Frontal cortex (tissue), 4 donors: ENCODE results near the gene MYO3A. TPM values are rescaled to one million over a fixed set of nuclear protein-coding genes. Genes with fewer than 3 reads are reported as not detected.
"Not testable (repeated sequence)": the region's sequence is repeated elsewhere in the genome, so short reads cannot be mapped to it uniquely, and the experiment has no call there.

Experiments
- DNase-seq, 2 donors: peaks; one replicate each; pipeline ENCODE4 v3.0.0; 2012; ENCODE audit warnings: low spot score in 2 of 2
- FAIRE-seq: peaks from 2 replicates; lab custom pipeline; 2012; peaks lifted over from hg19 to GRCh38; lab: Jason Lieb, UNC
- total RNA-seq: library from RNA; depleted of rRNA; stranded (reverse); fragments of >200 nt; gene quantifications from one replicate; pipeline ENCODE4 v1.2.3, GENCODE V29; 2014
- donor health status: control.
- donor health status: control.
- donor health status: control.

MYO3A gene
- total RNA-seq, 1 donor from 2014 or later, result 4.1 TPM

DNA sequence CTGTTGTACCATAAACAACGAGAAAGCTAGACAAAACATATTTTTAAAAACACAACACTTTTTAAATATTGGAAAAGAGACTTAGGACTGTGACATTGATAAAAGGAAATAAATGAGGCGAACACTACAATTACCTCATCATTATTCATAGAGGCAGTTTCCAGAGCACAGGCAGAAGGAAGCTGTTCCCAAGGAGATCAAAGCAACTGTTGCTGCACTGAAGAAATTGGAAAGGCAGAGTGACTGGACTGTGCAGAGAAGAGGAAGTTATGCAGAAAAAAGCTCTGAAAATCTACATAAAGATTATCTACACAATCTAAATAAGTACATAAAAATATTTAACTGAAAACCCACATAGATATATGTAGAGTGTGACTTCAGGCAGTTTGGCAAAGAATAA lies 32.8 kb downstream of the MYO3A start:
- DNase-seq (no peak), FAIRE-seq (no peak)

DNA sequence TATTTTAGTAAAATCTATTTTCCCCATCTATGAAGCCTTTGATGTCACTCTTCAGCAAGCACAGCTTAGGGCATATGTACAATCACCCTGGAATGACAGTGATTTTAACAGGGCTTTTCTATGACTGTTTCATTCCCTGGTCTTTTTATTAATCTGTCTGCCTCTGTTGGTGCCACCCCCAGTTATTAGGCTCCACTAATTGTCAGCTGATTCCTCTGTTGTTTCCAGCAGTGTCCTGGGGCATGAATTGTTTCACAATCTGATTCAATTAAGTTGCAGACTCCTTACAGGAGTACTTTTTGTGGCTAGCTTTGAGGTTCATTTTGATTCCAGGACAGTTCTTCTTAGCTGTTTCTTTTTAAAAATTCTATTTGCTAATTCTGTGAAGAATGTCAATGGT lies 38.6 kb downstream of the MYO3A start:
- no peak for DNase-seq
- no peak for FAIRE-seq

DNA sequence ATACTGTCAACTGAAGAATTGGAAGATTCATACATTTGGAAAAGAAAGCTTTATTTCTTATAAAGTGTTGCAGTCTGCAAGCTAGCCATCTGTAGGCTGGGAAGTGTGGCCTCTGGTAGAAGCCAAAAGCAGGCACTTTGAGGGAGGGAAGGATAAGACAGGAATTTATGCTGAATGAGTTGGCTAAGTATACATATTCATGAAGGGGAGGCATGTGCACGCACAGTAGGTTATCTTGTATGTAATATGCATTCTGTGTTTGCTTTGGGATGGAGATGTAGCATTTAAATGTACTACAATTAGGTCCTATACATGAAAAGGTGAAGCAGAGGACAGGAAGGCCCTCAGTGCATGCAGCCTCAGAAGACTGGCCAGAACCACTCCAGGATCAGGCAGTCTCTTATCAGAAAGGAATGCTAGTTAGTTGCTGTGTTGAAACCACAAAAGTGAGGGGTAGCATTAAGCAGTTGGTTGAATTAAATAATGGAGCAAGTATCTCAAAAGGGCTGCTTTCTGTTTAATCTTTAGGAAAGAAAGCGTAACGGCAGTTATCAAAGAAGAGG lies 40.9 kb downstream of the MYO3A start:
- FAIRE-seq, result no peak
- DNase-seq, result no peak

DNA sequence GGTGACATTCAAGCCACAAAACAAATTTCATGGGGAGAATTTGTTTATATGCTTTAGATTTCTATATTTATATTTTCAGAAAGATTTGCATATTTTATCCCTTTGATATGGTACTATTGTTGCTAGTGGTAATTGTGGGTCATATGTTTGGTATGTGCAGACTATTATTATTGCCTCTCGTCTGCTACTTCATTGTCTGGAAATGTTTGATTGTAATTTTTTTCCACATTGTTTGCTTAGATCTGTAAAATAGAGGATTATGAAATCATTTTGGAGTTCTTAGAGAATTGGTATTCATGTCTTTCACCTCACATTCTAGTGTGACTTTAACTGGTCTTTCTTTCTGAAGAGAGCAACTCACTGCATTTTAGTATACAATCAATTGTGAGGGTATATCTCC lies 44.7 kb downstream of the MYO3A start:
- no peak for FAIRE-seq
- no peak for DNase-seq

DNA sequence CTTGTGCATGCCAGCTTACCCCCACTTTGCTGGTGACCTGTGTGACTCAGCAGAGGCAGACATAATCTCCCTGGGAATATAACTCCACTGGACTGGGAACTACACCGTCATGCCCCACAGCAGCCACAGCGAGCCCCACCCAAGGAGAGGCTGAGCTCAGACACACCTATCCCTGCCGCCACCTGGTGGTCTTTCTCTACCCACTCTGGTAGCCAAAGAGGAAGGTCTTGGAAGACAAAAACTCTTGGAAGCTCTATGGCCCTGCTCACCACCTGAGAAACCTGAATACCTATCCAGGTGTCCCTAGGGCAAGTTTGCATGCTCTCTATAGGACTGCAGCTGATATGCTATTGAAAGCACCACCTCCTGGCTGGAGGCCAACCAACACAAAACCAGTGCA lies 48.1 kb downstream of the MYO3A start:
- DNase-seq (no peak), FAIRE-seq (no peak)

DNA sequence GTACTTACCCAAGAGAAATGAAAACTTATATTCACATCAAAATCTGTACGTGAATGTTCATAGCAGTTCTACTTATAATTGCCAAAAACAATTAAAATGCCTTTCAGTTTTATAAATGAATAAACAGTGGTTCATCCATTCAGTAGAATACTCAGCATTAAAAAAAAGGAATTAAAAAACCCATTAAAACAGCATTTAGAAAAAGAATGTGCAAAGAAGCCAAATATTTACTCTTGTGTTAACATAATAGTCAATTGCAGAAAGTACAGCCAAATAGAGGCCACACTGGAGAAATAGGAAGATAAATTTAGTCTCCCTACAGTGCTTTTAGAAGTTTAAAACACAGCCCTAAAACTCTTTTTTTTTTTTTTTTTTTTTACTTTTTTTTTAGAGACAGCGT lies 54.6 kb downstream of the MYO3A start:
- no peak for FAIRE-seq

DNA sequence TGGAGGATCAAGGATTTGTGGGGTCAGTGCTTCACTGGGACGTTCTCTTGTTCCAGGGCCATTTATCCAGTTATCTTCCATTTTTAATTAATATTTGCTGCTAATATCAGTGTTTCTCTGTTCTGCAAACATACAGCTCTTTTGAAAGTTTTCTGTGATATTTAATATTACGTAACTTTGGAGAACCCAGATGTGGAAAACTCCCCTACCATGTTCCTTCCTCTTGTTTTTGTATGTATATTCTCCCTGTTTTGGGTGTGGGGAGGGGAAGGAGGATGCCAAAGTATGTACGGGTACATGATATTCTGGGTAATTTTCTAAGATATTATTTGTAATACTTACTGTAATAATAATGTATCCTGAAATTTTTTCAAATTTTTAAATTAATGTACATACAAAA lies 55.9 kb downstream of the MYO3A start:
- no peak for FAIRE-seq

More for the DNA sequence above, 54.6 kb downstream of the MYO3A start:
- DNase-seq, result no peak

DNA sequence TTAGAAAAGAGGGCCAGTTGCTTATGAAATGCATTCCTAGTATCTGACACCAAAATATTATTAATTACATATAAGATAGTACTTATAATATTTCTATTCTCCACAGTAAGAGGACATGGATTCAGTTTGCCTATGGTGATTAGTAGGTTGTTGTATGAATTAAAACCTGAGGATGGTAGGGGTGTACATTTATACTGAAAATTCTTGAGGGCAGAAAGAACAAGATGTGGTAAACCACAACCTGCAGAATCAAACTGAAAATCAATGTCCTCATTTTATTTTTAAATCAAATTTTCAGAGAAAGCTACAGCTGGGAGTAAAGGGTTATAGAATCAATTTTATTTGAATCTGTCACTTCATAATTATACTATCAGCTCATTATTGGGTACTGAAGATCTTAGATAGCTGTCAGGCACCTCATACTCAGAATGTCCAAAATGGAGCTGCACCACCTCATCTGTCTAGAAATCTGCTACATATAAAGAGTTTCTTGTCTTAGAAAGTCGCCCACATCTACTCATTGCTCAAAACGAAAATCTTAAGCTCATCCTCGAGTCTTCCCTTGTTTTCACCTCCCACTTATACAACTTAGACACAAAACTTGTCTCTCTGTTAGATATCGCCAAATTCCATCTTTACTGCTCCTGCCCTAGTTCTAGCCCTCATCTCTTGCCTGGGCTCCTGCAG lies 65.4 kb downstream of the MYO3A start:
- no peak for DNase-seq
- no peak for FAIRE-seq

More for the DNA sequence above, 55.9 kb downstream of the MYO3A start:
- no peak for DNase-seq

DNA sequence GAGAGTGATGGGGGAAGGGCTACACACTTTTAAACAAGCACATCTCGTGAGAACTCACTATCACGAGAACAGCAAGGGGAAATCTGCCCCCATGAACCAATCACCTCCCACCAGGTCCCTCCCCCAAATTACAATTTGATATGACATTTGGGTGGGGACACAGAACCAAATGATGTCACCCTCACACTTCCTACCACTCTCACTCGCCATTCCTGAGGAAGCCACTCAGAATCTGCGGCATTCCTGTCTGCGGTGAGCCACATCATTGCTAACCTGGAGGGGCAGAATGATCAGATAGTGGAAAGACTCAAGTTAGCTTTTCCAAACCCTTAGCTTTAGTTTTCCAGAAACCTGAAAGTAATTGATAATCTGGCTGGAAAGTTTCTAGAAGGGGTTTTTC lies 66.9 kb downstream of the MYO3A start:
- DNase-seq, result no peak
- no peak for FAIRE-seq

DNA sequence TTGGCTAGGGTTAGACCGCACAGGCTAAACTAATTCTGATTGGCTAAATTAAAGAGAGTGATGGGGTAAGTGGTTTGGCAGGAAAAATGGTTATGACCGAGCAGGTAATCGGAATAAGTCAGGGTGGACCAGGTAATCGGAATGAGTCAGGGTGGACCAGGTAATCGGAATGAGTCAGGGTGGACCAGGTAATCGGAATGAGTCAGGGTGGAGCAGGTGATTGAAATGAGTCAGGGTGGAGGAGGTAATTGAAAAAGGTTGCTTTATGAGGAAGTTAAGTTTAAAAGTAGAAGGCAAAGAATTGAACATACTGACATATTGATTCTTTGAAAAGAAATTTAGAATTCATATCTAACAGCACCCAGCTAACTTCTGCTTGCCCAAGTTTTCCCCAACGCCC lies 68.4 kb downstream of the MYO3A start:
- not testable (repeated sequence) for FAIRE-seq, DNase-seq

DNA sequence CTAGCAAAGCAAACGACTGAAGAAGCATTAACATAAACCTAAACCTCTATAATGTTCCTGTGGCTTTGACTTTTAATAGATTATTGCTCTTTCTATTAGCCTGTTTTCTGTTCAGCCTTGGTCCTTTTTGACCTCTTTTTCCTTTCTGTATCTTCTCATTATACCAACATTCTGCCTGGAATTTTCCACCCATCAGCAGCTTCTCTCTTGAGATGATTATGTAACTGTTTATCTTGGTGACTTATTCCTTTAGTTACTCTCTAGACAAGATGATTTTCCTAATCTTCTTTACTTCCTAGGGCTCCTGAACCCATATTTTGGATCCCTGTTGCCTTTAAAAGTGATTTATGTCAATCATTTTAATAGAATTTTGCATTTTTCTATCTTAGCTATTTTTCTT lies 81.1 kb downstream of the MYO3A start:
- DNase-seq (no peak), FAIRE-seq (no peak)

DNA sequence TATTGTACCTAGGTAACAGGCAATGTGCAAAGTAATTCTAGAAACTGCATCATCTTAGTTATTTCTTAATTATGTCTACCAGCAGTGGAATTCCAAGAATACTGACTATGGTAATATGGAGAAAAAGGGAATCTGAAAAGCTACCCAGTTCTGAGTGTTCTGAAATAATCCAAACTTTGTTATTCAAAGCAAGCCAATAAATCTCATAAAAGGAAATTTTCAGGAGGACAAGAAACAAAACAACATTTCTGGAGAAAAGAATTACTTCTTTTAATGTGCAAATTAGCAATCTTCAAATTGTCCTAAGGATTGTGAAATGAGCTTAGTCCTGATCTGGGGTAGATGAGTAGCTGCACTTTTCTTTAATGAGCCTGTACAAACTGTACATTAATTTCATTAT lies 88.8 kb downstream of the MYO3A start:
- FAIRE-seq (no peak), DNase-seq (no peak)

DNA sequence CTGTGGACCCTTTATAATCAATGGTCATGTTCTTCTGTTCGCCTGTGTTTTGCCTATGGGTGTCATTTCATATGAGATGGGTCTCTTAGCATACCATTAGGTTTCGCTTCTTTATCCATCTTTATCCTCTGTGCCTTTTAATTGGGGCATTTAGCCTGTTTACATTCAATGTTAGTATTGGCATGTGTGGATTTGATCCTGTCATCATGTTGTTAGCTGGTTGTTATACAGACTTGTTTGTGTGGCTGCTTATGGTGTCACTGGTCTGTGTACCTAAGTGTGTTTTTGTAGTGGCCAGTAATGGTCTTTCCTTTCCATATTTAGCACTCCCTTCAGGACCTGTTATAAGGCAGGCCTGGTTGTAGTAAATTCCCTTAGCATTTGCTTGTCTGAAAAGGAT lies 90.3 kb downstream of the MYO3A start:
- no peak for FAIRE-seq

DNA sequence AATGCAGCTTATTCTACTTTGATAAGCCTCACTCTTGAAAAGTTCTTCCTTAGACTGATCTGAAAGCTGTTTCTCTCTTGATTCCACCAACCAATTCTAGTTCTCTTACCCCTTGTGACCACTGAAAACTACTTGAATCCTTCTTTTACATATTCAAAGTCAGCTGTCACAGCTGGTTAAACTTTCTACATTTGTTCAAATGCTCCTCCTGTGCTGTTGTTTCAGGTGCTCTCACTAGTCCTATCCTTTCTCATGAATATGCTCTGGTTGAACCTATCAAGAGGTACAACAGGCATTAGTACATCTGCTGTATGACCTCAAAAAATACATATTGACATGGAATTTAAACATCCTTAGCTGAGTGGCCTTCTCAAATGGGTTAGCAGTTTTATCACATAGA lies 91.5 kb downstream of the MYO3A start:
- FAIRE-seq, result no peak
- no peak for DNase-seq

More for the DNA sequence above, 90.3 kb downstream of the MYO3A start:
- no peak for DNase-seq

DNA sequence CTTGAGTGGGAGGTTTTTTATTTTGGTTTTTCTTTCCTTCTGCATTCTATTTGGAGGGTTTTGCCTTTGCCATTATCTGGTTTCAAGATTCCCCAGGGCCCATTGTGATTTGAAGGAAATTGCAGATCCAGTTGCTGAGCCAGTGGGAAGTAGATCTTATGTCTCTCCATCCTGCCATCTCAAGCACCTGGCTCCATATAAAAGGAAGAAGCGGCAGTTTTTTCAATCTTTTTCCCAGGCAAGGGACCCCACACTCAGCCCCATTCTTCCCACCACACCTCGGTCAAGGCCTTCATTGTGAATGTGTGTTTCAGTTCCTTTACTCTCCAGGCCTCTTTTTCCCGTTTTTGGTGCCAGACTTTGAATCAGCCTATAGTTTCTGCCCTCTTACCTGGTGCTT lies 95.8 kb downstream of the MYO3A start:
- FAIRE-seq (no peak), DNase-seq (no peak)

DNA sequence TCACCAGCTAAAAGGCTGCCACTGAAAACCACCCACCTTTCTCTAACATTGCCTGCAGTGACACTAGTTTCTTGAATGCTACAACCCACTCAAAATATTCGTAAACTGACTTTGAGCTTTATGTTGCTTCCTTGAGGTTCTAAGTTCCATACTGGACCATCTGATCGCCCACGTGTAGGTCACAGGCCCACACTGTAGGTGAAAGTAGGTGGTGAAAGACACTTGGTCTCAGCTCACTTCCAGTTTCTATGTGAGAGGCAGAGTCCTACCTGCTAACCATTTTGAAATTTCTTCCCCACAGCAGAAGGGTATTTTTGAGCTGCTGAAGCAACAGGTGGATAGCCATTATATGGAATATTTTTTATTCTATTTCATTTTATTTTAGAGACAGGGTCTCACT lies 97.3 kb downstream of the MYO3A start:
- DNase-seq, result no peak
- no peak for FAIRE-seq

DNA sequence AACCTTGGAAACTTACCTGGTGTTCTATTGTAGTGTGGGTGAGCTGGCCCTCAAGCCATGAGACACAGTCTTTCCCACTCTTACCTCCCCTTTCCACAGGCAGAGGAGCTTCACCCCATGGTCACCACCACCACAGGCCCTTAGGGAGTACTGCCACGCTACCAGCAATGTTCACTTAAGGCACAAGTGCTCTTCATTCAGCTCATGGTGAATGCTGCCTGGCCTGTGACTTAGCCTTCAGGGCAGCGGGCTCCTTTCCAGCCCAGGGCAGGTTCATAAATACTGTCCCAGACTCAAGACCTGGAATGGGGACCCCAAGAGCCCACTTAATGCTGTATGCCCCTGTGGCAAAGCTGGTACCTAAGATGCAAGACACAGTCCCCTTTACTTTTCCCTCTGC lies 109.4 kb downstream of the MYO3A start:
- FAIRE-seq (no peak), DNase-seq (no peak)

DNA sequence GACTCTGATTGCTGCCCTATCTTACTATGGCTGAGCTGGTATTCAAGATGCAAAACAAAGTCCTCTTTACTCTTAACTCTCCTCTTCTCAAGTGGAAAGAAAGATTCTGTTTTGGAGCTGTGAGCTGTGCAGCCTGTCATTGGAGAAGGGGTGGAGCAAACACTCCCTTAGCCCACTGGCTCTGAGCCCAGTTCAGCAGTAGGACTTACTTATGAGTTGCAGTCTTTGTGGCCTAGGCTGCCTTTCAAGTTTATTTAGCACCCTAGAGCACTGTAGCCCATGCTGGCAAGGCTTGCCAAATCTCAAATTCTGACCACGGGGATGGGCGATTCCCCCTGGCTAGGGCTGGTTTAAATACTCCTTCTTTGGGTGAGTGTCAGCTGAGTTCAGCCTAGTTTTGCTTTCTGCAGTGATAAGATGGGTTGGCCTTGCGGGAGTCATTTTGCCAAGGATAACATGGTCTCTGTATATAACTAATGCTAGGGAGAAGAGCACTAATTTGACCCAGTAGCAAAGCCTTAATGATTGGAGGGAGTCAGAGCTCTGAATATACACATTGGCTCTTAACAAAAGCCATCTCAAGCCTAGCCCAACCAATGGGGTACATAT lies 110.2 kb downstream of the MYO3A start:
- DNase-seq (no peak), FAIRE-seq (no peak)

DNA sequence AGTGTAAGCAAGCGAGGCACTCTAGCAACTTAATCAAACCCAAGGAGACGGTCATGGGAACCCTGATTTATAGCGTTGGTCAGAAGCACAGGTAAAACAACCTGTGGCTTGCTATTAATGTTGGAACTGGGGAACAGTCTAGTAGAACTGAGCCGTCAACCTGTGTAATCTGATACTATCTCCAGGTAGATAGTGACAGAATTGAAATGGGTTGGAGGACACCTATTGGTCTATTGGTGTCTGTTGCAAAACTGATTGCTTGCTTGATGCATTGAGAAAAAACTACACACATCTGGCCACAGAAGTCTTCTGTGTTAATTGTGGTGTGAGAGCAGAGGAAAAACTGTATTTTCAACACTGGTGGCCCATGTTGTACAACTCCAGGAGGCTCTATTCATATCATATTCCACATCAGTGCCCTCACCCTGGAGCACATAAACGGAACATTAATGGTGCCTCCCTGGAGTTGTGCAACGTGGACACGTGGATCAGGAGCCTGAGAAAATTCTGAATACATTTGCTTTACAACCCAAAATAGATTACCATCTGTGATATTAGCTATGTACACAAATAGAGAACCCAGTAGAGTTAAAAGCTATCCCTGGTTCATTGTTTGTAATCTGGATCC lies 112.2 kb downstream of the MYO3A start:
- DNase-seq (no peak), FAIRE-seq (no peak)

DNA sequence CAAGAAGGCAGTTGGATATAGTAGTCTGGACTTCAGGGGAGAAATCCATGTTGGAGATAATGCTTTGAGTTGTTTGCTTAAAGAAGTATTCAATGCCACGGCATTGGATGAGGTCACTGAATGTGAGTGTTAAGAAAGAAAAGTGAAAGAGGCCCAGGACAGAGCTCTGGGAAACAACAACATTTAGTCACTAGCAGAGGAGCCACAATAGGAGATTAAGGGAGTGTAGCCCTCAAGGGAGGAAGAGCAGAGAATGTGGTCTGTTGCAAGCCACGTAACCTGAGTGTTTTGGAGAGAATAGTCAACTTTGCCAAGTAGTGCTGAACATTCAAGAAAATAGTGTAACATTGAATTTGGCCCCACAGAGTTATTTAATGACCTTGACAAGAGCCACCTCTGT lies 114.7 kb downstream of the MYO3A start:
- FAIRE-seq (no peak), DNase-seq (no peak)

DNA sequence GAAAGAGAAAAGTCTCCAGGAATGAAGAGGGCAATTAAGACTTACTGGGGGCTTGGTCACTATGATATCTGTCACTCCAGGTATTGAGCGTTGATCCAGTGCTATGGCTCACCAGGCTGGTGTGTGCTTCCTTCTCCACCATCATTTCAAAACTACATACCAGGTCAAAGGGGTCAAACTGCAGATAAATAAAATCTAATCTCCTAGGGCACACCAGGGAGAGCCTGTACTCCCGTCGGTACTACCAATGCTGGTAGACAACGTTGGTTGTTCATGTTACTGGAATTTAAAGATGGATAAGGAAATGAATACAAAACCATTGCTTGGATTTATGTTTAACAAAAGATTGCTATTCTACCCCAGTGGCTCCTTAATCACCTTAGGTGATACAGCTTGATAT lies 118.3 kb downstream of the MYO3A start:
- FAIRE-seq (no peak), DNase-seq (no peak)
